HG02938 (cell line): Measurements from ENCODE around the gene VPS13A.

Experiments used
- ATAC-seq: cut with Tn5 transposase; IDR thresholded peaks from one replicate; pipeline ENCODE4 v1.9.1; 2021; ENCODE audit warnings: mild to moderate bottlenecking, moderate library complexity; ENCODE audit not compliant: unreplicated experiment

VPS13A gene

DNA sequence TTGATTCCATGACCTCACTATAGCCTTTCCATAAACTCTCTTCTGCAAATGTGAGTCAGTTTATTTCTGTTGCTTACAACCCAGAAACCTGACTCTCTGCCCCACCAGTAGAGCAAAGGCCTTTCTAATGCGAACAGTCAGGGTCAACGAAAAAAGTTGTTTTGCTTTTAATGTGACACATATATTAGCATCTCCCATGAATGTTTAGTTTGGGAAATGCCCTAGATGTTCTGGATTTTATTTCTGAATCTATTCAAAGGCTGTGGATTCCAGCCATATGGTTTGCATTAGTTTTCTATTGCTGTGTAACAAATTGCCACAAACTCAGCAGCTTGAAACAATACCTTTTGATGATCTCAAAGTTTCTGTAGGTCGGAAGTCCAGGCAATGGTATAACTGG is 277.3 kb downstream of the VPS13A start:
- no peak for ATAC-seq

DNA sequence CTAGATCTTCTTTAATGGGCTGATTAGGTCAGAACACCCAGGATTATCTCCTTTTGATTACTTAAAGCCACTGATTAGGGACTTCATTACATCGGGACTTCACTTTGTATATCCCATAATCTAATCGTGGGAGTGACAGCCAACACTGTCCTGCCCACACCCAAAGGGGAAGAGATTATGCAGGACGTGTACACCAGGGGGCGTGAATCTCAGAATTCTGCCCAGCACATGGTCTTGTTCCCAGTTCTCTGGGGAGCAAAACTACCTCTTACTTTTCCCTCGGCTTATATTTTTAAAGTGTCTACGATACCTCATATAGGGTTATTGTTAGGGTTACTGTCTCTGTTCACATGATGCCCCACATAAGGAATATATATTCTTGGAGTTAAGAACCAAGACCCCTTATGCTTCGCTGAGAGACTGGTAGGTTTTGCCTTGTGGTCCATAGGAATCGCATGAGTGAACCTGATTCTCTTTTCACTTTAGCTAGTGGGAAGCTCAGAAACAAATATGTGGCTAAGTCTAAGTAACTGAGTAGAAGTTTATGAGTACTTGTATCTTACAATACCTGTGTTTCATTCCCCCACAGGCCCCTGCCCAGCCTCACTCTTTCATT is 278.1 kb downstream of the VPS13A start:
- ATAC-seq: peak; percentile 43

DNA sequence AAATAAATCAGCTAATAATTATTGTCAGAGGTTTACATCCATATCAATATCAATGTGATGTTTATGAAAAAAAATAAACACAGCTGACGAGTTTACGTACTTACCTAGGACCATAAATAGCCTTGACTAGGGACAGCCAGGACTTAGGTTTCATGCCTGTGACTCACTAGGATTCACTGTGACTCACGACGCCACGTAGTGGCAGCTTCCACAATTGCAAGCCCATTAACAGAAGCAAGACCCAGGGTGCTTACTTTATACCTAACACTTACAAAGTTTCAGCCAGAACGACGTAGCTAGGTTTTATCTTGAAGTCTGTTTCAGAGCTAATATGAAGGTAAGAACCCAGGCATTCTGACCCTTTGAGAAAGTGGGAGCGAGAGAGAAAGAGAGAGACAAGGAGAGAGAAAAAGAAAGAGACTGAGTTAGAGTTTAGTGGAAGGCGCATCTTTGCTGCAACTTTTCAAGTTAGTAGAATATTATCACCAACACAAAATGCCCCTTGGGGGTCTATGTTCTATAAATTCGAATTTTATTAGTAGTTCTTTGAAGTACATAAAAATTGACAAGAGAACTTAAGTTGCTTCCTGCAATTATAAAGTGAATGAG is 279.6 kb downstream of the VPS13A start:
- ATAC-seq: peak; percentile 69

DNA sequence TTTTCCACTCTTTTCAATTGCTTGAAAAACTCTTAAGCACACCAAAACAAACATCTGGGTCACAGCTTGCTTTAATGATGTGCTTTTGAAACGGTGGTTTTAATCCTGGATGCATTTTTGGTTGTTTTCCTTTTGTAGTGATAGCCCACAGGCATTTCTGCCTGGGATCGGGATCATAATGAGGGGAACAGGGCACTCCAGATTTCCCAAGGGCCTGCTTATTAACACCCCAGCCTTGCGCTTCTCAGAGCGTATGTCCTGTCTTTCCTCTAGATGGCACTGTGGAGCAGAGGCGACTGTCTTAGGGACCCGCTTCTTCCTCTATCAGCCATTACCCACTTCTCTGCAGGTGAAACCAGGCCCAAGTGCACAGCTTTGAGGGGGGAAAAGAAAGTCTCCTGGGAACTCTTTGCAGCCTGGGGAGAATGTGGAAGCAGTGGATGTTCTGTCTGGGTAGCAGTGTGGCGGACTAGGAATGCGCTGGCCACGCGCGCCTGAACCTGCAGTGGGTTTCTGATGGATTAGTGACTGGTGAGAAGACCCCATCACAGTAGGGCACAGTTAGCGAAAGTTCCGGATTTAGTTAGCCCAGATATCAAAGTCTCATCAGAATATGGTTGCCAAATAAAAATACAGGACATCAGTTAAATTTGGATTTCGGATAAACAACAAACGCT is 280.7 kb downstream of the VPS13A start:
- peak; percentile 80 for ATAC-seq

DNA sequence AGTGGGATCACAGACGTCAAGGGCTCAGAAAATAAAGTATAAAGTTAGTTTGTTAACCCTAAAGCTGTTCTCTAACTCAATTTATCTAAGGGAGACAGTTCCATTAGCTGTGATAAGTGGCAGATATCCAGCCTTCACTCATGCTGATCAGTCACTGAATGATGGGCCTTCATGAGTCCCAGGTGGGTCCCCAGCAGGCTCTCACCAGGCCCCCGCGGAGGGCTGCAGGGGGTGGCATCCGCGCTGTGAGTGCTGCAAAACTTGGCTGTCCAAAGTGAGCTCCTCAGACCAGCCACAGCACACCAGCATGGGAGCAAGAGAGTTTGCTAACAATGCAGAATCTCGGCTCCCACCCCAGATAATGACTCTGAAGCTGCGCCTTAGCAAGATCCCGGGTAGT is 283.6 kb downstream of the VPS13A start:
- ATAC-seq: no peak

DNA sequence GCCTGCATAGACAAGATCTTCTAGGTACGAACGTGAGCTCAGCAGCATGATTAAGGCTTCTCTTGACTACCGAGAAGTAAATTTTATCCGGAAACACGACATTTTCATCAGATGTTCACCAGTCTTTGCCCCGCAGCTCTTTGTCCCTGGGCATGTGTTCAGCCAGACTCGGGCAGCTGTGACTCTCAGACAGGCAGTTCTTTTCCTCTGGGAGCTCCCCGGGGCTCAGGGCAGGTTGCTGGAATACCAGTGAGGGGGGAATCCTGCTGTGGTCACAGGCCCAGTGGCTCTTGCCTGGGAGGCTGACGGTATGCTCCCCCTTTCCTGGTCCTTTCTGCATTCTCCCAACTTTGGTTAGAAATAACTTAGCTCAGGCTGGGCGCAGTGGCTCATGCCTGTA is 284.7 kb downstream of the VPS13A start:
- ATAC-seq: no peak

DNA sequence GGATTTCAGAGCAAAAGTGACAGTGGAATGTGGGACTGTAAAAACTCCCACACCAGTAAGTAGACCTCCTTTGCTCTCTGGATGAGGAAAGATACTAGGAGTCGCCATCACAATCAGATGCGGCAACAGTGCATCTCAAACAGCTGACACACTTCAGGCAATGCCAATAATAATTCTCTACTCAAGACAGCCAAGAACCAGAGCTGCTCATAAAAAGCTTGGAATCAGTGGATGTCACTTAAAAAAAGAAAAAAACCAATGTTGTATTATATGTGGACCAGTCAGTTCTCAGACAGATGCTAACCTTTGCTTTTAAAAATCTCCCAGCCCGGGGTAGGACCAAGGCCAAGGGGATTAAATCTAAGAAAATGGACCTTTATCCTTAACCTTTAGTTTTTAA is 285.8 kb downstream of the VPS13A start:
- no peak for ATAC-seq

DNA sequence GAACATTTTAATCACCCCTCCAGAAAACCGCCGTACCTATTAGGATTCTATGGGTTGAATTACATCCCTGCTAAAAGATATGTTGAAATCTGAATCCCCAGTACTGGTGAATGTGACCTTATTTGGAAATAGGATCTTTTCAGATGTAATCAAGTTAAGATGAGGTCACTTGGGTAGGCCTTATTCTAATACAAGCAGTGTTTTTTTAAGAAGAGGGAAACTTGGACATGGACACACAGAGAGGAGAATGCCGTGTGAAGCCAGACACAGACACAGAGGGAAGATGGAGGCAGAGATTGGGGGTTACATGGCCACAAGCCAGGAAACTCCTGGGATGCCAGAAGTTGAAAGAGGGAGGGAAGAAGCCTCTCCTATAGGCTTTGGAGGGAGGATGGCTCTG is 287.3 kb downstream of the VPS13A start:
- ATAC-seq: no peak

DNA sequence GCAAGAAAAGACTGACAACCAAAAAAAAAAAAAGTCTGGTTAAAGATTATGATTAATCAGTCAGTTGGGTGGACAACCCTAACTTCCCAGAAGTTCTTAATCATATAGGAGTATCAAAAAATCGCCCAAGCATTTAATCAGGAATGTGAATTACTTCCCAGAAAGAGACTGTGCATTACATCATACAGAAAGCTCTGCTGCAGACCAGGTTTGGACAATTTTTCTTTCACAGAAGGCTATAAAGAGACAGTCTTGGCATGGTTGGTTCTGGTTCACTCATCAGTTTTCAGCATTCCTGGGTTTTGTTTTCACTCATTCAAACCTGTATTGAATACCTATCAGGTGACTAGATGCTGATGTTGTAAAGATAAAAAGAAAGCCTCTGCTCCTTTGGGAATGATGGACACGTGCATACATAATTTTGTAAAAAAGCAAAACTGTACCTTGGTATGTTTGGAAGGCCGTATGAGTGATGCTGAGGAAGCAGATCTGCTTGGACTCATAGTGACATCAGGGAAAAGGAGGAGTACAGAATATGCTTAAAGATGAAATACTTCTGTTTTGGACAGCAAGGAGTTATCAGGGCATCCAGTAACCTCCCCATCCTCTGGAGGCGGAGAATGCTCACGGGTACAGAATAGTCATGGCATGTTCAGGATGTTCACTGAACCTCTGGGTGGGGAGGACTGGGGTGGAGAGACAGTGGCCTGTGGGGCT is 292.3 kb downstream of the VPS13A start:
- no peak for ATAC-seq
